Prostate gland (tissue), 2 donors: ENCODE results near the gene LIPT2. TPM values are rescaled to one million over a fixed set of nuclear protein-coding genes. Genes with fewer than 3 reads are reported as not detected.

Experiments used
- DNase-seq: peaks from one replicate; pipeline ENCODE4 v3.0.0-alpha.2; 2019; ENCODE audit warnings: low spot score
- H3K27ac ChIP-seq, 2 donors: fragments of 200-600 bp; sonication (generic); 2 replicates each; pipeline ENCODE4 v1.5.1; 2017 to 2019
- H3K27me3 ChIP-seq: fragments of 200-600 bp; sonication (generic); replicated peaks from 2 replicates; pipeline ENCODE4 v1.5.1; 2019; ENCODE audit not compliant: insufficient read depth
- H3K36me3 ChIP-seq, 2 donors: fragments of 200-600 bp; sonication (generic); 1 replicate in 1 of 2; 2 replicates in 1 of 2; pipeline versions ENCODE4 v1.5.1 to v1.8.1; 2017 to 2019
- H3K4me1 ChIP-seq: fragments of 200-600 bp; sonication (generic); replicated peaks from 2 replicates; pipeline ENCODE4 v1.5.1; 2019
- H3K4me3 ChIP-seq, 2 donors: fragments of 200-600 bp; sonication (generic); 2 replicates each; pipeline ENCODE4 v1.5.1; 2017 to 2019
- H3K9me3 ChIP-seq: fragments of 200-600 bp; sonication (generic); 2 replicates; pipeline ENCODE4 v1.5.1; 2017
- CTCF ChIP-seq, 4 experiments: fragments of 200-600 bp in 2 of 4; fragments of 450-650 bp in 2 of 4; sonication (generic) in 2 of 4; IDR thresholded peaks; 1 replicate in 3 of 4; 2 replicates in 1 of 4; pipeline ENCODE4 v1.5.1; 2016 to 2019; ENCODE audit warnings: antibody characterized with exemption in 4 of 4, mild to moderate bottlenecking in 2 of 4, moderate library complexity in 2 of 4
- POLR2A ChIP-seq: fragments of 450-650 bp; IDR thresholded peaks from one replicate; pipeline ENCODE4 v1.6.1; 2016; ENCODE audit warnings: antibody characterized with exemption, mild to moderate bottlenecking
- POLR2AphosphoS5 ChIP-seq: sonication (generic); formaldehyde crosslinking; IDR thresholded peaks from one replicate; pipeline ENCODE4 v1.6.1; 2017; ENCODE audit warnings: antibody characterized with exemption
- WGBS: methylation state at CpG from one replicate; pipeline ENCODE4 v1.1.5; 2018; 5-methylcytosine and 5-hydroxymethylcytosine counted together
- intact Hi-C: fragments of 100-400 bp; cut with DNase I; formaldehyde crosslinking; loops from one replicate; pipeline ENCODE4 v1.14.2; 2022
- total RNA-seq, 2 donors: library from RNA; depleted of rRNA; stranded (reverse); fragments of >200 nt; gene quantifications; one replicate each; pipeline ENCODE4 v1.1.0, GENCODE V29; 2016

The LIPT2 gene
- total RNA-seq, 2 donors from 2014 or later: 17.5 to 25.4 TPM

GRCh38 chr11:74505911-74506310 is 12.4 kb upstream of the LIPT2 start:
- TF ChIP-seq POLR2AphosphoS5: no peak
- no peak for TF ChIP-seq POLR2A
- TF ChIP-seq CTCF (IDR thresholded peaks at IDR 0.05): no peak
- H3K27me3 ChIP-seq: no peaks in the 10 kb centered on the region
- no peak overlapping the region for H3K27ac ChIP-seq
- intact Hi-C loops: no loop called here
- no peaks in the 10 kb centered on the region for H3K9me3 ChIP-seq
- no peaks in the 10 kb centered on the region for H3K4me1 ChIP-seq
- no peaks in the 10 kb centered on the region for H3K36me3 ChIP-seq
- 84% methylated on average over 4 of the region's 4 CpGs for WGBS
- H3K4me3 ChIP-seq: no peak overlapping the region
- no peak for DNase-seq

- WGBS: 82% methylated on average over 1 of the region's 1 CpG
- intact Hi-C loops: no loop called here
- no peak overlapping the region for H3K27ac ChIP-seq
- TF ChIP-seq POLR2A: no peak
- no peak for TF ChIP-seq CTCF (IDR thresholded peaks at IDR 0.05)
- TF ChIP-seq POLR2AphosphoS5: no peak
- no peak overlapping the region for H3K4me3 ChIP-seq
- no peaks in the 10 kb centered on the region for H3K27me3 ChIP-seq
- H3K9me3 ChIP-seq: no peaks in the 10 kb centered on the region
- H3K36me3 ChIP-seq: no peaks in the 10 kb centered on the region
- DNase-seq: no peak
- no peaks in the 10 kb centered on the region for H3K4me1 ChIP-seq
Observed at GRCh38 chr11:74504100-74504691, 10.7 kb upstream of the LIPT2 start.

DNA sequence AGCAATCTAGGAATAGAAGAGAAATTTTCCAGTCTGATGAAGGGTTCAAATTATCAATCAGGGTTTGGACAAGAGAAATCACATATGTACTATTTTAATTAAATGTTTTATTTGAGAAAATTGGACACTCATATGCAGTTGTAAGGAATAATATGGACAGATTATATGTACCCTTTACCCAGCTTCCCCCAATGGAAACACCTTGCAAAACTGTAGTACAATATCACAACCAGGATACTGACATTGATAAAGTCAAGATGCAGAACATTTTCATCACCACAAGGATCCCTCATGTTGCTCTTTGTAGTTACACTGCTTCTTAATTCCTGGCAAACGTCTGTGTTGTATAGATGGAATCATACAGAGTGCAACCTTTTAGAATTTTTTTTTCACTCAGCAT is 1.4 kb upstream of the LIPT2 start:
- intact Hi-C loops: no loop called here
- no peak for DNase-seq
- Histone ChIP-seq H3K4me3 (no peak overlapping the region), H3K27me3 (no peaks in the 10 kb centered on the region), H3K4me1 (no peaks in the 10 kb centered on the region), H3K36me3 (no peaks in the 10 kb centered on the region), H3K27ac (no peak overlapping the region), H3K9me3 (no peaks in the 10 kb centered on the region)
- 100% methylated on average over 1 of the region's 1 CpG for WGBS
- no peak for TF ChIP-seq CTCF (IDR thresholded peaks at IDR 0.05)
- TF ChIP-seq POLR2AphosphoS5: no peak
- no peak for TF ChIP-seq POLR2A

- no peak for DNase-seq
- H3K27me3 ChIP-seq: no peaks in the 10 kb centered on the region
- H3K4me1 ChIP-seq: no peaks in the 10 kb centered on the region
- no peaks in the 10 kb centered on the region for H3K9me3 ChIP-seq
- no peaks in the 10 kb centered on the region for H3K36me3 ChIP-seq
- peak overlapping the region; percentile 96 to 100 for H3K27ac ChIP-seq
- peak overlapping the region; percentile 83 to 97 for H3K4me3 ChIP-seq
- no peak for TF ChIP-seq POLR2A
- TF ChIP-seq CTCF (IDR thresholded peaks at IDR 0.05): no peak
- TF ChIP-seq POLR2AphosphoS5: peak; percentile 4
- intact Hi-C loops: no loop called here
- WGBS: 10% methylated on average over 14 of the region's 14 CpGs
Observed at GRCh38 chr11:74493791-74494630, 487 bp upstream of the LIPT2 start.

GRCh38 chr11:74492084-74492483 is 1.4 kb downstream of the LIPT2 start:
- TF ChIP-seq POLR2AphosphoS5 (no peak), POLR2A (no peak), CTCF (IDR thresholded peaks at IDR 0.05) (no peak)
- intact Hi-C loops: no loop called here
- 88% methylated on average over 11 of the region's 11 CpGs for WGBS
- no peaks in the 10 kb centered on the region for H3K4me1 ChIP-seq
- no peaks in the 10 kb centered on the region for H3K36me3 ChIP-seq
- H3K27ac ChIP-seq: no peak overlapping the region
- H3K9me3 ChIP-seq: no peaks in the 10 kb centered on the region
- DNase-seq: no peak
- no peak overlapping the region for H3K4me3 ChIP-seq
- no peaks in the 10 kb centered on the region for H3K27me3 ChIP-seq
